ENCODE results near the gene POU3F1. TPM values are rescaled to one million over a fixed set of nuclear protein-coding genes. Genes with fewer than 3 reads are reported as not detected.

POU3F1 gene
- not detected in 2 replicates for total RNA-seq (2014; rRNA removed; shearing (Covaris generic); ENCODE audit: low replicate concordance)

DNA sequence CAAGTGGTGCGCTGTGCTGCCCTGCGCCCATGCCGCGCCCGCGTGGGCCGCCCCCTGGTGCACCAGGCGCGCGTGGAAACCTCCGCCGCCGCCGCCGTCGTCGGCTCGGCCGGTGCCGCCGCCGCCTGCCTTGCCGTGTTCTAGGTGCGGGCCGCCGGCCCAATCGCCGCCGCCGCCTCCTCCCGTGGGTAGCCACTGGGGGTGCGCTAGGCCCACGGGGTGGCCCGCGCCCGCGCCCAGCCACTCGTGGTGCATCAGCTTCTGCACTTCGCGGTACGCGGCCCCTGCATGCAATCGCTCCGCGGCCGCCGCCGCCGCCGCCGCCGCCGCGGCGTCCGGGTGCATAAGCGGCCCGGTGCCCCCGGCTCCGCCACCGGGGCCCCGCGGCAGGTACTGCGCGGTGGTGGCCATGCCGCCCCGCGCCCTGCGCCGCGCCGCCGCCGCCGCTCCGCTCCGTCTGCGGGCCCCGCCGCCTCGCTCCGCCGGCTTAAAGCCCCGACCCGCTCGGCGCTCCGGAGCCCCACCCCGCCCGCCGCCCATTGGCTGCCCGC, at the start of gene POU3F1:
Gene POU3F1 (minus strand): TSS at position 461 of the 551 bp plus-strand sequence. CDS start 50 bp downstream, at position 411.
- H3K27me3 ChIP-seq = peaks cover 14% of the 10 kb centered on the region
- DNase-seq = no peak

DNA sequence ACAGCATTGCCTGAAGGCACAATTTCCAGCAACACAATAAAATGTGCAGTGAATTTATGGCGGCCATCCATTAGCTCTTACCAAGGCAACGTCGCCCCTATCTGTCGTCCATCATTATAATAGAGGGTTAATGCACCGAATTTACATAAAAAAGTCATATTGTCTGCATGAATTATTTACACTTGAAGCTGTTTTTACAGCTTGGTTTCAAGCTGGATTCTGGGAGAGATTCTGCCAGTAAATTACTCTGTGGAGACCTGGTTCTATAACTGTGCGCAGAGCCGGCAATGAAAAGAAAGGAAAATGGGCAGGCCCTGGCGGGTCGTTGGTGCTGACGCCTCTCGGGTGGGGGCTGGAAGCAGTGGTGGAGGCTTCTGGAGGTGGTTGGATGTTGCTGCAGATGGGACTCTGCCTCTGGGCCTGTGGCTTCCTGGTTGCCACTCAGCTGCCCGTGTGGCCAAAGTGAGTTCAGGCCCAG, 48.9 kb upstream of the POU3F1 start:
- H3K4me3 ChIP-seq = no peak overlapping the region
- H3K27me3 ChIP-seq = no peaks in the 10 kb centered on the region
- DNase-seq = no peak
- H3K9me3 ChIP-seq = no peaks in the 10 kb centered on the region
- H3K36me3 ChIP-seq = no peaks in the 10 kb centered on the region

More for the DNA sequence above, at the start of gene POU3F1:
- Histone ChIP-seq H3K9me3 (no peaks in the 10 kb centered on the region), H3K36me3 (no peaks in the 10 kb centered on the region), H3K4me3 (peak within 1 kb of the TSS; percentile 58)

DNA sequence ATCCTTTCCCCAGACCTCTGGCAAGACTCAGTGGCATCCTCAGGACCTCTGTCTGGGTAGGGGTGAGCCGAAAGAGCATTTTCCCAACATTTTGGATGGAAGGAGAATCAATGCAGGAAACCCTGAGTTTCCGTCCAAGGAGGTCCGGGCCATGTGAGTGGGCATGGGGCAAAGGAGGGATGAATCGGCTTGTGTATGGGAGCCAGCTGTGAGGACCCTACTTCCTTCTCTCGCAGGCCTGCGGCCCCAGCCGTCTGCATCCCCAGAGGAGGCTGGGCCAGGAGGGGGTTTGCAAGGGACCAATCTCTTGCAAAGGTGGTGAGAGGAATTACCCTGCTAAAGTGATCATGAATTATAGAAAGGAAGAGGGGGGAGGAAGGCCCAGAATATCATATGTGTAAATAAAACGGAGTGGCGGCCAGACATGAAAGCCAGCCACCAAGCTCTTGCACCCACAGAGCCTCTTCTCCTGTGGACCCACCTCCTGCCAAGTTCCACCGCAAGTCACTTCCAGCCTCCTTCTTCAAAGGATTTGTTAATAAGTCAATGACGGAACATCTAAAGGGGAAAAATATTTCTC, 48.2 kb upstream of the POU3F1 start:
- Histone ChIP-seq H3K36me3 (no peaks in the 10 kb centered on the region), H3K9me3 (no peaks in the 10 kb centered on the region), H3K27me3 (no peaks in the 10 kb centered on the region), H3K4me3 (no peak overlapping the region)
- no peak for DNase-seq

DNA sequence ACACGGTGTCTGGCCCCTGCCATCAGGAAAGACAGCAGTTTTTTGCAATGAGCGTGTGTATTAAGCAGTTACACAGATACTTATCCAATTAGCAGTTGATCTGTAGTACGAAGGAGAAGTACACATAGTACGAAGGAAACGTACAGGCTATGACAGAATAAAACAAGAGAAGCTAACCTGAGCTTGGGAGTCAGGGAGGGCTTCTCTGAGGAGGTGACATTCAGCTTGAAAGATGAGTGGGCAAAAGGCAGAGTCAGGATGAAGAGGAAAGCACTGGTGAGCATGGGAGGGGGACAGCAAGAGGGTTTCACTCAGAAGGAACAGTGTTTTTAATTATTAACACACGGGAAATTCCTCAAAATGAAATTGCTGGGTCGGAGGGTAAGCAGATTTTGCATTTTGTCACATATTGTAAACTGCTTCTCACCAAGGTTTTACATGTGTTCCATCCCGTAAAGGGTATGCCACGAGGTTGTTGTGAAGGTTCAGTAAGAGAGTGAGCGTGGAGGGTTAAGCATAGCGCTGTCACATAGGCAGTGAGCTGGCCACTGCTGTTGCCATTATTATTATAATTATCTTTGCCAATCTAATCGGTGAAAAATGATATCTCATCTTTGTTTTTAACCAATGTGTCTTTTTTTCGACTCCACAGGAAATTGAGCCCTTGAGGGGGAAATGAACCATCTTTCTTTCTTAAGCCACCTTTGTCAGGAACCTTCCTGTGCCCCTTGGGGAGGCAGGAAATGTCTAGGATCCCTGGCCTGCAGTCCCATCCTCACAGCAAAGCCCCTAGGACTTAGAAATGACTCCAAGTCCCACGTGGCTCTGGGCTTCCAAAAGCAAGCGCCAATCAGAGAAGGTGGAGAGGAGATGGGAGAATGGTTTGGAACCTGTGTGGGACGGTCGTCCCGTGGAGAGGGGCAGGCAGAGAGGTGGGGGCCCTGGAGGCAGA, 47.3 kb upstream of the POU3F1 start:
- DNase-seq = no peak
- no peaks in the 10 kb centered on the region for H3K36me3 ChIP-seq
- no peaks in the 10 kb centered on the region for H3K9me3 ChIP-seq
- no peaks in the 10 kb centered on the region for H3K27me3 ChIP-seq
- no peak overlapping the region for H3K4me3 ChIP-seq

DNA sequence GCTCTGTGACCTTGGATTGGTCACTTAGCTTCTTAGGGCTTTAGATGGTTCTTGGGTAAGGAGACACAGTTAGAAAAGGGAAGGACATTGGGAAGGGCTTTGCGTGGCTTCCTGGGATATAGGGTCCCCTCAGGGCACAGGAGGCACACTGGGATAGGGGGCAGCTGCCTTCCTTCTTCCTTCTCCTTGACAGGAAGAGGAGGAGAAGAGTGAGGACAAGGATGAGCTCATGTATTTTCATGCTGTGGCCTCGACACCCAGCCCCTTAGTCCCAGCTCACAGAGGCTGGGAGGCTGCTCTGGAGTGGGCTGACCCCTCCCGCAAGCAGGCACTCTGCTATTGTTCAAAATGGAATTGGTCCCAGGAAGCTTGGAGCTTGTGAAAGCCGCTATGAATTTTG, 45.7 kb upstream of the POU3F1 start:
- DNase-seq = no peak

DNA sequence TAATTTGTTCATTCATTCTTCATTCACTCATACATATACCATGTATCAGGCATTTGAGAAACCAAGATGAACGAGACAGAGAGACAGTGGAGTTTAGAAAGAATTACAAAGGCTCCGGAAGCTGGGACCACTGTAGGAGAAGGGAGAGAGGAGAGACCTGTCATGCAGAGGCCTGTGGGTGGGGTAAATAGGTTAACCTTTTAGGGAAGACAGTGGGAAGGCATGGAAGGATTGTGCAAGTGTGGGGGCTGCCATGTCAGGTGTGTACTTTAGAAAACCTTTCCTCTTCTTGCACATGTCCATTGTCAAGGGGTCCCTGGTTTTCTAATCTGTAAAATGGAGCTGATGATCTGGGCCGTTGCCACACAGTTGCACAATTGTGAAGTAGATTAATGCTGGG, 44.2 kb upstream of the POU3F1 start:
- no peaks in the 10 kb centered on the region for H3K27me3 ChIP-seq
- DNase-seq = no peak
- no peaks in the 10 kb centered on the region for H3K36me3 ChIP-seq
- H3K9me3 ChIP-seq = no peaks in the 10 kb centered on the region
- no peak overlapping the region for H3K4me3 ChIP-seq

More for the DNA sequence above, 45.7 kb upstream of the POU3F1 start:
- H3K27me3 ChIP-seq = no peaks in the 10 kb centered on the region
- H3K4me3 ChIP-seq = no peak overlapping the region
- no peaks in the 10 kb centered on the region for H3K36me3 ChIP-seq
- H3K9me3 ChIP-seq = no peaks in the 10 kb centered on the region

DNA sequence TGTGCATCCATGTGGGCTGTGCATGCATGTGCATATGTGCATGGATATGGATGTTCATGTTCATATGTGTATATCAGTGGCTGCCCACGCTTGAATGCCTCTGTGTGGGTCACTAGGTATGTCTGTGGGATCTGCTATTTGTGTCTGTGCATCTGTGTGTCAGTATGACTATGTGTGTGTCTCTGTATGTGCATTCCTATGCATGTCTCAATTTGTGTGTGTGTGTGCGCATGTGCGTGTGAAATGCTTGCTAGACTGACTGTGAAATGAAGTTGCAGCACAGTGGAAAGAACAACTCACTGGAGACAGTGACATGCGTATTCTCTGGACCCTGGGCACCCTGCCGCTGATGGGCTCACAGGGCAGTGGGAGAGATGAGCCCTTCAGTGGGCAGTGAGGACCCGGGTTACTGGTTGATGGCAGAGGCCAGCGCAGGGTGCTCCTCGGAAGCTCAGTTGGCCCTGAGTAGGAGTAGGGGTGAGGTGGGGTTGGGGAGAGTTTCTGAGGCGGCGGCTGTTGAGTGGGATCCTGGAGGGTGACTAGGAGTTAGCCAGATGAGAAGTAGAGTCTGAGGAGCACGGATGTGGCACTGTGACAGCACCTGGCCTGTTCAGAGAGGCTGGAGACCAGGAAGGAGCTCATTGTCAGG, 43.2 kb upstream of the POU3F1 start:
- Histone ChIP-seq H3K9me3 (no peaks in the 10 kb centered on the region), H3K36me3 (no peaks in the 10 kb centered on the region)

DNA sequence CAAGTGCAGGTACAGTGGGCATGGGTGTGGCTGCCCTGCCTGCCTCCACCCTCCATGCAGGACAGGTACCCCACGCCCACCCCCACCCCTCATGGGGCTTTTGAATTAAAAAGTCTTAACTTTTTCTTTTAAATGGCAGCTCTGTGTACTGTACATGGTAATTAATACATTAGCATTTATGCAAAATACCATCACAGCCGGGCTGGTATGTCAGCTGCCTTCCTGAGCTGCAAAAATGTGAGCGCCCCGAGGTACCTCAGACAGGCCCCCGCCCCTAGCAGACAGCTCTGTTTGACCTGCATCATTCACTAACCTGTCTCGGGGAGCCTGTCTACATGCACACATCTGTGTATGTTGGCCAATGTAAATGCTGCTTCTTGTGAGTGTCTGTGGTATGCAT, 42.2 kb upstream of the POU3F1 start:
- DNase-seq = no peak
- Histone ChIP-seq H3K36me3 (no peaks in the 10 kb centered on the region), H3K9me3 (no peaks in the 10 kb centered on the region), H3K27me3 (no peaks in the 10 kb centered on the region), H3K4me3 (no peak overlapping the region)

More for the DNA sequence above, 43.2 kb upstream of the POU3F1 start:
- DNase-seq = no peak
- no peak overlapping the region for H3K4me3 ChIP-seq
- H3K27me3 ChIP-seq = no peaks in the 10 kb centered on the region

DNA sequence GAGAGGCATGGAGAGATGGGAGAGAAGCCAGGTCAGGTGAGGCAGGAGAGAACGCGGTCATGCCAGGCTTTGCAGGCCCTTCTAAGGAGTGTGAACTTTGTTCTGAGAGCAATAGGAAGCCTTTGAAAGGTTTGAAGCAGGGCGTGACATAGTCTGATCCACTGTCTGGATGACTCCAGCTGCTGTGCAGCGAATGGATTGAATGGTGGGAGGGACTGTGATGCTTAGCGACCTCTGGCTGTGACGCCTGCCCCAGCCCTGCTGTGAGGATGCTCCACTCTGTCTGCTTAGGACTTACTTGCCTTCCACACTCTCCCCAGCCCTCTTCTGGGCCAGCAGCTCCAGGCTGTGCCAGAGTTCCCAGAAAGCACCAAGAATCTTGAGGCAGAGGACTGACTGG, 41.8 kb upstream of the POU3F1 start:
- Histone ChIP-seq H3K4me3 (no peak overlapping the region), H3K36me3 (no peaks in the 10 kb centered on the region), H3K9me3 (no peaks in the 10 kb centered on the region), H3K27me3 (no peaks in the 10 kb centered on the region)
- no peak for DNase-seq

DNA sequence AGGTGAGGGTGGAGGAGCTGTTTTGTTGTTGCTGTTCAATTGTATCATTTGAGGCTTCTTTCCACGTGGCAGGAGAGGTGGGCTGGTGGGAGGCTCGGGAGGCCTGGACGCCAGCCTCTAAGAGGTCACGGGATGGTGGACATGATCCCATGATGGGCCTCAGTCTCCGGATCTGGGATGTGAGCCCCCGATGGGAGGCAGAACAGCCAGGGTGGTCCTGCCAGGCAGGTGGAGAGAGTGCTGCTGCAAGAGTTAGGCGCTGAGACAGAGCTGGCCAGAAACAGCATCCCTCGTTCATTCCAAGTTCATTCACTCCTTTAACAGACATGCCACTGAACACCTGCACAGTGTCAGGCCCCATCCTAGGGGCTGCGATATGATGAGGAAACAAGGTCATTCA, 41.1 kb upstream of the POU3F1 start:
- Histone ChIP-seq H3K9me3 (no peaks in the 10 kb centered on the region), H3K4me3 (no peak overlapping the region), H3K27me3 (no peaks in the 10 kb centered on the region), H3K36me3 (no peaks in the 10 kb centered on the region)
- no peak for DNase-seq

DNA sequence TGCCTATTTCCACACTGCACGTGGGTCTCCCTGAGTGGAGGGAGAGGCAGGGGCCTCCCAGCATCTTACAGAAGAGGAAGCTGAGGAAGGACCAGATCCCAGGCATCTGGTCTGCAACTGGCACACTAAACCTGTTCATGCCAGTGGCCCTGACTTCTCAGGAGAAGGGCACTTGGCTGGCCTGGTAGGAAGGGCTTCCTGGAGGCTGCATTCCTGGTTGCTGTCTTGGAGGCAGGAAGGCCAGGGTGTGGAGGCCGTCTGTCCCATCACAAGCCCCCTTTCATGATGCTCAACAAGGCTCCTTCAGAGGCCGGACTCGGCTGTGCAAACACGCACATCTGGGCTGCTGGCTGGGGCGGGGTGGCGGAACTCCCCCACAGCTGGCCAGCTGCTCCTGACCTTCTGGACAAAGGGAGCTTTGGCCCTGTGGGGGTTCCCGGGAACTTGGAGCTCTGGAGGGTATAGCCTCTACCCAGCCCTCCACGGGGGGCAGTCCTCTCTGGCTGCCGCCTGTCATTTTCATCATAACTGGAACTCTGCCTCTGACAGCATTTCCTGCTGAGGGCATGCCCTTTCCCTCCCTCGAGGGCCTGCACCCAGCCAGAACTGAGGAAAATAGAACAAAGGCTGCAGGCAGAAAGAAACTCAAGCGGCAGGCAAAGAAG, 39.2 kb upstream of the POU3F1 start:
- Histone ChIP-seq H3K27me3 (no peaks in the 10 kb centered on the region), H3K36me3 (no peaks in the 10 kb centered on the region), H3K4me3 (no peak overlapping the region), H3K9me3 (no peaks in the 10 kb centered on the region)
- DNase-seq = peak; percentile 28

DNA sequence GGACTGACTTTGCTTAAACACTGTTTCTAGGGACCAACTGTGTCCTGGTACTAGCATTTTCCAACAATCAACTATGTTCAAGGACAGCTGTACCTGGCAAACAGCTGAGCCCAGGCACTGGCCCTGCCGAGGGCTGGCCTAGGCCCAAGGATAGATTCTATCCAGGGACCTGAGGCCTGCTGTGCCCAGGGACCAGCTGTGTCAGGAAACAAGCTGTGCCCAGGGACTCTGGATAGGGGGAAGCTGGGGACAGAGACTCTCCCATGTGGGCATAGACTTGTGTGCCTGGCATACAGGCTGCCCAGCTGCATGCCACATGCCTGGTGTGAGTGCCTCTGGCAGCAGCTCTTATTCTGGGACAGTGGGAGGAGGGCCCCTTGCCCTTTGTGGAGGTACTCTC, 38.1 kb upstream of the POU3F1 start:
- no peaks in the 10 kb centered on the region for H3K36me3 ChIP-seq
- no peak for DNase-seq
- H3K4me3 ChIP-seq = no peak overlapping the region
- no peaks in the 10 kb centered on the region for H3K9me3 ChIP-seq
- H3K27me3 ChIP-seq = no peaks in the 10 kb centered on the region

DNA sequence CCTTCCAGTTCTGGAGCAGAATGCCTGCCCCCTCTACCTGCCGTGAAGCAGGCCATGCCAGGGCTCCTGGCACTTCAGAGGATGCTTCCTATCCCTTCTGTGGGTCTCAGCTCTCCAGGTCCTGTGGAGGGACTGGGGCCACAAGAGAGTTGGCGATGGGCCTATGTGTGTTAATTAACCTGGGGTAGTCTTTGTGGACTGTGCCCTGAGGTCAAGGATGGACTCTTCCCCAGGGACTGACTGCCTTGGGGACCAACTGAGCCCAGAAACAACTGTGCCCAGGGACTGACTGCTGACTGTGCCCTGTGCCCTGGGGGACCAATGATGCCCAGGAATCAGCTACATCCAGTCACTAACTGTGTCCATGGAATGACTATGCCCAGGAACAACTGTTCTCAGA, 37.5 kb upstream of the POU3F1 start:
- no peaks in the 10 kb centered on the region for H3K27me3 ChIP-seq
- no peak overlapping the region for H3K4me3 ChIP-seq
- no peak for DNase-seq
- H3K36me3 ChIP-seq = no peaks in the 10 kb centered on the region
- H3K9me3 ChIP-seq = no peaks in the 10 kb centered on the region

DNA sequence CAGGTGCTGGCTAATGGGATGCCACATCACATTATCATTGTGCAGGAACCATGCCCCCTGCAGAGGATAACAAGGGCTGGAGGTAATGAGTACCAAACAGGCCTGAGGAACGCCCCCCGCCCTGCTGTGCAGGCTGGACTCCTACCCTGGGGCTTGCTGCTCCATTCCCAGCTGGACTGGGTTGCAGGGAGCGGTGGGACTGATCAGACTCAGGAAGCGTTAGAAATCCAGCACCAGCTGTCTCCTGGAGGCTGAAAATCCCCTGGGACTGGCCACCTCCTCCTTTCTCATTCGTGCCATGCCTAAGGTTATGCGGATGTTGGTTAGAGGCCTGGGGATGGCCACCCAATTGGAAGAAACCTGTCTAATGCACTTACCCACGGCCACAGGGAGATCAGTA, 36.9 kb upstream of the POU3F1 start:
- H3K4me3 ChIP-seq = no peak overlapping the region
- no peaks in the 10 kb centered on the region for H3K9me3 ChIP-seq
- H3K27me3 ChIP-seq = no peaks in the 10 kb centered on the region
- no peak for DNase-seq
- no peaks in the 10 kb centered on the region for H3K36me3 ChIP-seq

DNA sequence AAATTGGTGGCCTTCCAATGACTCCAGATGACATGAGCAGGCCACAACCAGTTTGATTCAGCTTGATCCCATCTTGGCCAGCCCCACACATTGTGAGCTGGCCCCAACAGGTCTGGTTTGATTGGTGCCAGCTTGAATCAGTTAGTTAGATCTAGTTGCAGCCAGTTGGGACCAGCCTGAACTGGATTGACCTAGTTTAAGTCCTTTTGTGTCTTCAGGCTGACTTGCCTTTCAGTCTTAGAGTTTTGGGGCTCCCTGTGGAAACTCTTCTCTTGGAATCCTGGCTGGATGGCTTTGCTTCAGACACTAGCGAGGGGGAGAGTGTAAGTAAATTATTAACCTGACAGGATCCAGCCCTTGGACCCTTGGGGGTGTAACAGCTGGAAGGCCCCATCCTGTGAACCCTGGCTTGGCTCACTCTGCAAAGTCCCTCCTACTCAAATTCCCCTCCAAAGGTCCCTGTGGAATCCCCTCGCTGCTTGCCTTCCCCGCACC, 36.2 kb upstream of the POU3F1 start:
- Histone ChIP-seq H3K9me3 (no peaks in the 10 kb centered on the region), H3K36me3 (no peaks in the 10 kb centered on the region), H3K27me3 (no peaks in the 10 kb centered on the region), H3K4me3 (no peak overlapping the region)
- peak; percentile 22 for DNase-seq

DNA sequence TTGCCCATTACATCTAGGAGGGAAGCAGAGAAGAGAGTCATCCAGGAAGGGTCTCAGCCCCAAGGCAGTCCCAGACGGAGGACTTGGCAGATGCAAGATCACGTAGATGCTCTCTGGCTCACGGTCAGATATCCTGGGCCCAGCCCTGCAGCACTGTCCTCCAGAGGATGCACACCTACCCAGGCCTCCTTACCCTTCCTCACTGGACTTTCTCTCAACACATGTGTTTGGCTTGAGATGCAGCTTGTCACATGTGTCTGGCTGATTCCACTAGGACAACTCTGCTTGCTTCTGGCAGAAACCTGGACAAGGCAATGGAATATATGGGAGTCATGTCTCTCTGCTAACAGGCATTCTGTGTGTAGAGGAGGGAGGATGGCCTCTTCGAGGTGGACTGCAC, 32.4 kb upstream of the POU3F1 start:
- no peak overlapping the region for H3K4me3 ChIP-seq
- no peaks in the 10 kb centered on the region for H3K36me3 ChIP-seq
- no peaks in the 10 kb centered on the region for H3K9me3 ChIP-seq
- DNase-seq = no peak
- no peaks in the 10 kb centered on the region for H3K27me3 ChIP-seq
